DND-41 (cell line): ENCODE data around the gene GLTPD2.

Experiments
- EZH2 ChIP-seq: IDR thresholded peaks from 3 replicates; pipeline ENCODE4 v1.6.1; 2012; ENCODE audit warnings: borderline replicate concordance, low read depth, mild to moderate bottlenecking, moderate library complexity, low read length, inconsistent platforms; ENCODE audit not compliant: severe bottlenecking
- TF ChIP-seq, protein P1 (sequence below): IDR thresholded peaks from 2 replicates; pipeline ENCODE4 v1.5.1; 2012; ENCODE audit warnings: borderline replicate concordance, low read length, moderate library complexity, mild to moderate bottlenecking; ENCODE audit not compliant: poor library complexity, severe bottlenecking; ENCODE audit errors: extremely low read depth

- TF ChIP-seq, protein P1, sequence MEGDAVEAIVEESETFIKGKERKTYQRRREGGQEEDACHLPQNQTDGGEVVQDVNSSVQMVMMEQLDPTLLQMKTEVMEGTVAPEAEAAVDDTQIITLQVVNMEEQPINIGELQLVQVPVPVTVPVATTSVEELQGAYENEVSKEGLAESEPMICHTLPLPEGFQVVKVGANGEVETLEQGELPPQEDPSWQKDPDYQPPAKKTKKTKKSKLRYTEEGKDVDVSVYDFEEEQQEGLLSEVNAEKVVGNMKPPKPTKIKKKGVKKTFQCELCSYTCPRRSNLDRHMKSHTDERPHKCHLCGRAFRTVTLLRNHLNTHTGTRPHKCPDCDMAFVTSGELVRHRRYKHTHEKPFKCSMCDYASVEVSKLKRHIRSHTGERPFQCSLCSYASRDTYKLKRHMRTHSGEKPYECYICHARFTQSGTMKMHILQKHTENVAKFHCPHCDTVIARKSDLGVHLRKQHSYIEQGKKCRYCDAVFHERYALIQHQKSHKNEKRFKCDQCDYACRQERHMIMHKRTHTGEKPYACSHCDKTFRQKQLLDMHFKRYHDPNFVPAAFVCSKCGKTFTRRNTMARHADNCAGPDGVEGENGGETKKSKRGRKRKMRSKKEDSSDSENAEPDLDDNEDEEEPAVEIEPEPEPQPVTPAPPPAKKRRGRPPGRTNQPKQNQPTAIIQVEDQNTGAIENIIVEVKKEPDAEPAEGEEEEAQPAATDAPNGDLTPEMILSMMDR, result no peak
- no peak for TF ChIP-seq EZH2
Observed at GRCh38 chr17:4751932-4752331, 36.8 kb upstream of the GLTPD2 start.
